CD1c-positive myeloid dendritic cell (primary cell): Measurements from ENCODE around the gene COL9A3.

ENCODE experiments used
- DNase-seq: peaks from one replicate; pipeline ENCODE4 v3.0.0-alpha.2; 2016; ENCODE audit errors: extremely low spot score

The COL9A3 gene

DNA sequence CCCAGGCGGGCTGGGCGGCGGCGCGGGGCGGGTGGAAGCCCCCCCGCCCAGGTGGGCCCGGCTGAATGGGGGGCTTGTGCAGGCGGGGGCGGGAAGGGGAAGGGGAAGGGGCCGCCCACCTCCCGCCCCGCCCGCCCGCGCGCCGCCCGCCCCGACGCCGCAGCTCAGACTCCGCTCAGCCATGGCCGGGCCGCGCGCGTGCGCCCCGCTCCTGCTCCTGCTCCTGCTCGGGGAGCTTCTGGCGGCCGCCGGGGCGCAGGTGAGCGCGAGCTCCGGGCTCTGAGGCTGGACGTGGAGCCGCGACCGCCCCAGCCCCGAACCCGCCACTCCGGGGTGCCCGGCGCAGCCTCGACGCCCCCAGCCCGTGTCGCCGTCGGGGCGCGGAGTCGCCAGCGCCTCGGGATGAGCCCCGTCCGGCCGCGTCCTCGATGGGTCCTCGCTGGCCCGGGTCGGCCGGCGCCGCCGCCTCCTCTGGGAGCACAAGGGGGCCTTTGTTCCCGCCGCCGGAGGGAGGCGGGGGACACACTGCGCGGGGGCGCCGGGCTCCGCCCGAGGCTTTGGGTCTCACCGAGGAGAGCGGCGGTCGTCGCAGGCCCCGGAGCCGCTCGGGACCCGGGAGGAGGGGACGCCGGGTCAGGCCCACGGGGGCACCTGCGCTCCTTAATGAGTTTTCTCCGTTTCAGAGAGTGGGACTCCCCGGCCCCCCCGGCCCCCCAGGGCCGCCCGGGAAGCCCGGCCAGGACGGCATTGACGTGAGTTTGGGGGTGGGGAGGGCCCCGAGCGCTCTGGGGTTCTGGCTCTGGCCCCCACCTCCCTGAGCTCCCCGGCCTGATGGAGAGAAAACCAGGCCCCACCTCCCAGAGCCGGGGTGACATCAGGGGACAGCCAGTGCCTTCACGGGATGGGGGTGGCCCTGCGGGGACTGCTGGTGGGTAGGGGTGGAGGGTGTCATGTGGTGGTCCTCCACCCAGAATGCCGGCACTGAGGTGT lies at the start of gene COL9A3:
Gene COL9A3 (plus strand): TSS at position 167 of the 990 bp plus-strand sequence. CDS start 15 bp downstream, at position 182.
- DNase-seq, result no peak

DNA sequence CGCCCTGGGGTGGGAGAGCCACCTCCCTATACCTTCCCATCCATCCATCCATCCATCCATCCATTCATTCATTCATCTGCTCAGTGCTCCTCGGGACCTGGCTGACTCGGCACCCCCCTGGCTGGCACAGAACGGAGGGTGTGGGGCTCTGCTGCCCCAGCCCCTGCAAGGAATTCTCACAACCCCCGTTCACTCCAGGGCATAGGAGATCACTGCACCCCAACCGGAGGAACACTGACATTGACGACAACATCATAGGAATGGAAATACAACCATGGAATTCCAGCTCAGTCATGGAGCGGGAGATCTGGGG lies 48.7 kb upstream of the COL9A3 start:
- DNase-seq, result no peak

DNA sequence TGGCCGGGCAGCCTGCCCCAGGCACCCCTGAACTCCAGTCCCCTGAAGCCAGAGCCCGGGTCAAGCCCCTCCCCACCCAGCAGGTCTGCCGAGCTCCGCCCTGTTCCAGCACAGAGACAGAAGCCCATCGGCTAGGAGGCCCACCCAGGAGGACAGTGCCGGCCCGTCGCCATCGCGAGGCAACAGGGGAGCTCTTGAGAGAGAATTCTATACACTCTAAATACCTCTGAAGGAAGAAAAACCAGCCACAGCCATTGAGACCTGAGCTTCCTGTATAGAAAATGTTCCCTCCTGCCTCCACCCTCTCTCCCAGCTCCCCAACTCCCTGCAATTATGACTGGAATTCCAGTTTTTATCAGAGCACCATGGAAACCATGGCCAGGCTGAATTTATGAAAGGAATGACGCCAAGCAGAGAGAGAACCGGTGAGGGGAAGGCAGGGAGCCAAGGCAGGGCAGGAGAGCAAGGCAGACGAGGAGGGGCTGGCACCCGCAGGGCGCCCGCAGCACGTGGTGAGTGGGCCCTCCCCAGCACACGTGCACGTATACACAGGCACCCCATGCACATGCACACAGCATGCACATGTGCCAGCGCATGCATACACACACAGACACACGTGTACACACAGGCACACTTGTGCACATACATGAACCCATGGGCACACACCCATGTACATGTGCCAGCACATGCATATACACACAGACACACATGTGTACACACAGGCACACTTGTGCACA lies 48.1 kb upstream of the COL9A3 start:
- no peak for DNase-seq

DNA sequence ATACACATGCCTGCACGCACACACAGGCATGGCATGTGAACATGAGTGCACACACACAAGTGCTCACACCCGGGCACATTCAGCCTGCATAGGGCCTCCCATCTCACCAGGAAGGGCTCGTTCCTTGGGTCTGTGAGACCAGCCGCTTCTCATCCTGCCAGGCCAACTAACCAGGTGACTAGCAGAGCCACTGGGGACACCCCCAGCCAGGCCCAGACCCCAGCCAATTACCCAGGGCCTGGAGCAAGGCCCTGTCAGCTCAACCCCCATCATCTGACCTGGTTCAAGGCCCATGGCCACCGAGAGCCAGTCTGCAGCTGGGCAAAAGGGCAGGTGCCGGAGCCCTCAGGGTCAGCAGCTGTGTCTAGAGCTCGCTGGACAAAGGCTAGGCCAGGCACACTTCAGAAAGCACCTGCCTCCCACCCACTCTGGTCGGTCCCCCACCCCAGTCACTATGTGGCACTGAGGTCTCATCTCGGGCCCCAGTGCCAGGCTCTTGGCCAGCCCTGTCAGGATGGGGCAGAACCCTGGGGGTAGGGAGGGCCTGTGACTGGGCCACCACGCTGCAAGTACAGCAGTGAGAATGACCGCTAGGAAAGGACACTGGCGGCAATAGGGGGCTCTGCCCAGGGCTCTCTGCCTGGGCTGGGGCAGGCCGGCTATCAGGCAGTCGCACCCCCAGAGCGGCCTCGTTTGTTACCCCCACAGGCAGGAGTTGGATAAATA lies 47.3 kb upstream of the COL9A3 start:
- no peak for DNase-seq

GRCh38 chr20:62770111-62770910 lies 46.5 kb upstream of the COL9A3 start:
- DNase-seq, result no peak

- DNase-seq, result no peak
Measured at GRCh38 chr20:62770916-62771315, 45.9 kb upstream of the COL9A3 start.

GRCh38 chr20:62771396-62772102 lies 45.3 kb upstream of the COL9A3 start:
- DNase-seq, result no peak

GRCh38 chr20:62772103-62772611 lies 44.7 kb upstream of the COL9A3 start:
- no peak for DNase-seq

DNA sequence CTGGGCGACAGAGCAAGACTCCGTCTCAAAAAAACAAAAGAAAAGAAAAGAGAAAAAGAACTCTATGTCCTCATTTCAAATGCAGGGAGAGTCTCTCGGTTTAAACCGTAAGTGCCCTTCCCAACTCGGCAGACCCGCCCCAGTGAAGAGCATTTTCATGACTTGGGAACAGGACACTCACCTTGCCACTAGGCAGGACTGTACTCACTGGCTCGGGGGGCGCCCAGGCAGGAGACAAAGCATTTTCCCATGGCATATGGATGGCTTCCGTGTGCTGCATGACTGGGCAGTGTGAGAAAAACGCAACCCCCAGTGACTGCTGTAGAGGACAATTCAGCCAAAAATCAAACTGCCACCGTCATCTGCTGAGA lies 44.2 kb upstream of the COL9A3 start:
- DNase-seq, result no peak

- DNase-seq, result no peak
Measured at GRCh38 chr20:62772990-62773844, 43.6 kb upstream of the COL9A3 start.

- no peak for DNase-seq
Measured at GRCh38 chr20:62773845-62774714, 42.8 kb upstream of the COL9A3 start.

DNA sequence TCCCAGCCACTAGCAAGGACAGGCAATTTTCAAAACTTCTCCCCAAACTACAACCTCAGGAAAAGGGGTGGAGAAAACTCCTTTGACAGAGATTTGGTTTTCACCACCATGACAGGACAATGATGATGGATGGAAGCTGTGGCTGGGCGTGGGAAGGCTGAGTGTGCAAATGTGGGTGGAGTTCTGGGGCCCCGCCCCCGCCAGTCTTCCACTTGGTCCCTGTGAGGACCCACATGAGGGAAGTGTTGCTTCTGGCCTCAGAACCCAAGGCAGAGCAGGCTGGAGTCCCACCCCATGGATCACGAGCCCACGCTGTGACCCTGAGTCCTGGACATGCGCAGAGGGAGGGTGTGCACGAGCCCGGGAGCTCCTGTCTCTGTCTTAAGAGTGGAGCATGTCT lies 42.1 kb upstream of the COL9A3 start:
- peak; percentile 44 for DNase-seq

- no peak for DNase-seq
Measured at GRCh38 chr20:62775206-62775605, 41.6 kb upstream of the COL9A3 start.

GRCh38 chr20:62776035-62776691 lies 40.7 kb upstream of the COL9A3 start:
- DNase-seq, result no peak

- DNase-seq, result no peak
Measured at GRCh38 chr20:62776692-62777527, 39.9 kb upstream of the COL9A3 start.

- no peak for DNase-seq
Measured at GRCh38 chr20:62777528-62777830, 39.4 kb upstream of the COL9A3 start.

DNA sequence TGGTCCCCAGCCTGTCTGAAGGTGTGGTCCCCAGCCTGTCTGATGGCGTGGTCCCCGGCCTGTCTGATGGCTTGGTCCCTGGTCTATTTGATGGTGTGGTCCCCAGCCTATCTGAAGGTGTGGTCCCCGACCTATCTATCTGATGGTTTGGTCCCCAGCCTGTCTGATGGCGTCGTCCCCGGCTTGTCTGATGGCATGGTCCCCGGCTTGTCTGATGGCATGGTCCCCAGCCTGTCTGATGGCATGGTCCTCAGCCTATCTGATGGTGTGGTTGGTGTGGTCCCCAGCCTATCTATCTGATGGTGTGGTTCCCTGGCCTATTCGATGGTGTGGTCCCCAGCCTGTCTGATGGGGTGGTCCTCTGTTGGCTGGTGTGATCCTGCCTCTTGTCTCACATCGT lies 38.8 kb upstream of the COL9A3 start:
- no peak for DNase-seq
